Ishikawa (cell line): Measurements from ENCODE around the gene GAS1.

Experiments used
- CREB1 ChIP-seq: IDR thresholded peaks from 2 replicates; pipeline ENCODE4 v1.6.1; 2012; ENCODE audit warnings: low read depth
- EGR1 ChIP-seq: IDR thresholded peaks from 2 replicates; pipeline ENCODE4 v1.6.1; 2012
- EP300 ChIP-seq: IDR thresholded peaks from 2 replicates; pipeline ENCODE4 v1.6.1; 2012; ENCODE audit warnings: borderline replicate concordance
- RAD21 ChIP-seq: IDR thresholded peaks from 2 replicates; pipeline ENCODE4 v1.6.1; 2012; ENCODE audit warnings: low read depth
- TAF1 ChIP-seq: IDR thresholded peaks from 2 replicates; pipeline ENCODE4 v1.6.1; 2012; ENCODE audit warnings: low read depth, mild to moderate bottlenecking
- TCF12 ChIP-seq: IDR thresholded peaks from 2 replicates; pipeline ENCODE4 v1.6.1; 2012; ENCODE audit warnings: low read depth
- TEAD4 ChIP-seq: IDR thresholded peaks from 2 replicates; pipeline ENCODE4 v1.6.1; 2012
- USF1 ChIP-seq: IDR thresholded peaks from 2 replicates; pipeline ENCODE4 v1.6.1; 2012
- YY1 ChIP-seq: IDR thresholded peaks from 2 replicates; pipeline ENCODE4 v1.6.1; 2012; ENCODE audit warnings: low read depth
- ZBTB7A ChIP-seq: IDR thresholded peaks from 2 replicates; pipeline ENCODE4 v1.6.1; 2012; ENCODE audit warnings: low read depth
- TF ChIP-seq, protein P1 (sequence below): IDR thresholded peaks from 2 replicates; pipeline ENCODE4 v1.6.1; 2012

GRCh38 chr9:86938780-86939179, 8.5 kb downstream of the GAS1 start:
- TF ChIP-seq YY1: no peak
- no peak for TF ChIP-seq EP300
- TF ChIP-seq TCF12: no peak
- no peak for TF ChIP-seq RAD21
- TF ChIP-seq ZBTB7A: no peak
- TF ChIP-seq EGR1: no peak
- no peak for TF ChIP-seq CREB1
- no peak for TF ChIP-seq TAF1
- TF ChIP-seq, protein P1, sequence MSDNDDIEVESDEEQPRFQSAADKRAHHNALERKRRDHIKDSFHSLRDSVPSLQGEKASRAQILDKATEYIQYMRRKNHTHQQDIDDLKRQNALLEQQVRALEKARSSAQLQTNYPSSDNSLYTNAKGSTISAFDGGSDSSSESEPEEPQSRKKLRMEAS: no peak
- no peak for TF ChIP-seq TEAD4
- no peak for TF ChIP-seq USF1
